HepG2 (cell line): ENCODE results near the gene FAM50A. TPM values are rescaled to one million over a fixed set of nuclear protein-coding genes. Genes with fewer than 3 reads are reported as not detected.
A peak's percentile ranks its signal among the peaks of the same experiment; 100 is the strongest.

ENCODE experiments used
- CENPBD1 ChIP-seq: sonication (generic); formaldehyde crosslinking; IDR thresholded peaks from 2 replicates; pipeline ENCODE4 v1.8.0; 2022; ENCODE audit warnings: missing genetic modification reagents, low read depth, mild to moderate bottlenecking, borderline replicate concordance
- DR1 ChIP-seq: sonication (generic); formaldehyde crosslinking; IDR thresholded peaks from 2 replicates; pipeline ENCODE4 v1.8.0; 2021; ENCODE audit warnings: mild to moderate bottlenecking, missing genetic modification reagents, inconsistent platforms
- KLF12 ChIP-seq: sonication (generic); formaldehyde crosslinking; IDR thresholded peaks from 2 replicates; pipeline ENCODE4 v1.4.0; 2020; ENCODE audit warnings: missing genetic modification reagents, borderline replicate concordance
- MYC ChIP-seq: sonication (generic); formaldehyde crosslinking; IDR thresholded peaks from 2 replicates; pipeline ENCODE4 v1.9.0; 2021; ENCODE audit warnings: missing genetic modification reagents, borderline replicate concordance
- MZF1 ChIP-seq: sonication (generic); formaldehyde crosslinking; IDR thresholded peaks from 2 replicates; pipeline ENCODE4 v1.8.1; 2023; ENCODE audit warnings: mild to moderate bottlenecking, missing genetic modification reagents, borderline replicate concordance
- POLR2A ChIP-seq, 2 experiments: IDR thresholded peaks; 2 replicates each; pipeline ENCODE4 v1.6.1; 2011; ENCODE audit warnings: low read depth in 2 of 2, low read length in 2 of 2, mild to moderate bottlenecking in 1 of 2, moderate library complexity in 1 of 2; ENCODE audit not compliant: insufficient read depth in 1 of 2
- PRDM4 ChIP-seq: sonication (generic); formaldehyde crosslinking; IDR thresholded peaks from 2 replicates; pipeline ENCODE4 v1.9.0; 2021; ENCODE audit warnings: missing genetic modification reagents, borderline replicate concordance
- REL ChIP-seq: sonication (generic); formaldehyde crosslinking; conservative IDR thresholded peaks from 2 replicates; pipeline ENCODE4 v1.8.0; 2022; ENCODE audit warnings: mild to moderate bottlenecking, missing genetic modification reagents, moderate library complexity
- SAP130 ChIP-seq: IDR thresholded peaks from 2 replicates; pipeline ENCODE4 v1.6.1; 2016; ENCODE audit warnings: low read depth
- SOX13 ChIP-seq, 3 experiments: fragments of 450-650 bp in 1 of 3; sonication (generic) in 1 of 3; formaldehyde crosslinking in 1 of 3; IDR thresholded peaks in 2 of 3; conservative IDR thresholded peaks in 1 of 3; 2 replicates each; pipeline versions ENCODE4 v1.5.0 to v1.6.1; 2016 to 2020; ENCODE audit warnings: antibody characterized with exemption in 1 of 3, mild to moderate bottlenecking in 1 of 3, missing compliant biosample characterization in 1 of 3, missing genetic modification reagents in 1 of 3, moderate library complexity in 1 of 3
- SRSF4 ChIP-seq: fragments of 200-400 bp; formaldehyde crosslinking; IDR thresholded peaks from one replicate; pipeline ENCODE4 v1.6.1; 2018; ENCODE audit warnings: mild to moderate bottlenecking, low read depth, low read length, moderate library complexity; ENCODE audit not compliant: poor library complexity, severe bottlenecking
- SRY ChIP-seq: sonication (generic); formaldehyde crosslinking; IDR thresholded peaks from 2 replicates; pipeline ENCODE4 v1.8.0; 2022; ENCODE audit warnings: mild to moderate bottlenecking, missing genetic modification reagents
- TGIF2 ChIP-seq: IDR thresholded peaks from 2 replicates; pipeline ENCODE4 v1.6.1; 2016; ENCODE audit warnings: control low read depth, missing compliant biosample characterization
- ZBTB7B ChIP-seq: sonication (generic); formaldehyde crosslinking; IDR thresholded peaks from 2 replicates; pipeline ENCODE4 v1.4.0; 2020; ENCODE audit warnings: missing genetic modification reagents
- ZFX ChIP-seq: sonication (generic); formaldehyde crosslinking; IDR thresholded peaks from 2 replicates; pipeline ENCODE4 v1.4.0; 2020; ENCODE audit warnings: mild to moderate bottlenecking, low read depth, missing genetic modification reagents, moderate library complexity
- ZNF18 ChIP-seq: sonication (generic); formaldehyde crosslinking; IDR thresholded peaks from 2 replicates; pipeline ENCODE4 v1.8.0; 2022; ENCODE audit warnings: mild to moderate bottlenecking, missing genetic modification reagents; ENCODE audit not compliant: insufficient replicate concordance
- ZNF282 ChIP-seq: fragments of 450-650 bp; IDR thresholded peaks from 2 replicates; pipeline ENCODE4 v1.6.1; 2018; ENCODE audit not compliant: partially characterized antibody
- ZNF564 ChIP-seq: sonication (generic); formaldehyde crosslinking; IDR thresholded peaks from 2 replicates; pipeline ENCODE4 v1.8.1; 2023; ENCODE audit warnings: mild to moderate bottlenecking, missing genetic modification reagents
- ZNF674 ChIP-seq: sonication (generic); formaldehyde crosslinking; IDR thresholded peaks from 2 replicates; pipeline ENCODE4 v1.5.0; 2020; ENCODE audit warnings: low read depth, mild to moderate bottlenecking, missing genetic modification reagents
- ZNF788 ChIP-seq: sonication (generic); formaldehyde crosslinking; IDR thresholded peaks from 2 replicates; pipeline ENCODE4 v1.5.0; 2020; ENCODE audit warnings: mild to moderate bottlenecking, missing genetic modification reagents, borderline replicate concordance
- polyA plus RNA-seq, 8 experiments: library from polyadenylated mRNA; depleted of rRNA in 3 of 8; stranded (reverse) in 7 of 8; unstranded in 1 of 8; fragments of >200 nt; fragmentation: Illumina TruSeq in 4 of 8; extraction: Trizol in 4 of 8; gene quantifications; 2 replicates each; pipeline versions ENCODE4 v1.2.1 to v1.2.3, GENCODE V29; 2011 to 2016; ENCODE audit warnings: low read depth in 4 of 8, missing spikeins in 1 of 8, mixed read lengths in 1 of 8; ENCODE audit not compliant: insufficient read depth in 1 of 8
- total RNA-seq, 5 experiments: library from RNA; depleted of rRNA; stranded (reverse); fragments of >200 nt; fragmentation: Illumina TruSeq; extraction: Trizol; gene quantifications; 2 replicates each; pipeline ENCODE4 v1.2.3, GENCODE V29; 2016; ENCODE audit warnings: low read depth in 1 of 5
- TF ChIP-seq, protein P1 (sequence below): sonication (generic); formaldehyde crosslinking; IDR thresholded peaks from 2 replicates; pipeline ENCODE4 v1.4.0; 2020; ENCODE audit warnings: missing genetic modification reagents
- TF ChIP-seq, protein P2 (sequence below): sonication (generic); formaldehyde crosslinking; IDR thresholded peaks from 2 replicates; pipeline ENCODE4 v1.4.0; 2020; ENCODE audit warnings: missing genetic modification reagents

Gene FAM50A
- total and polyA plus RNA-seq, 2 of the 13 experiments (the other 11 are each of a cell fraction or from before 2014, with no cell fraction given): 30.7 to 40.7 TPM

DNA sequence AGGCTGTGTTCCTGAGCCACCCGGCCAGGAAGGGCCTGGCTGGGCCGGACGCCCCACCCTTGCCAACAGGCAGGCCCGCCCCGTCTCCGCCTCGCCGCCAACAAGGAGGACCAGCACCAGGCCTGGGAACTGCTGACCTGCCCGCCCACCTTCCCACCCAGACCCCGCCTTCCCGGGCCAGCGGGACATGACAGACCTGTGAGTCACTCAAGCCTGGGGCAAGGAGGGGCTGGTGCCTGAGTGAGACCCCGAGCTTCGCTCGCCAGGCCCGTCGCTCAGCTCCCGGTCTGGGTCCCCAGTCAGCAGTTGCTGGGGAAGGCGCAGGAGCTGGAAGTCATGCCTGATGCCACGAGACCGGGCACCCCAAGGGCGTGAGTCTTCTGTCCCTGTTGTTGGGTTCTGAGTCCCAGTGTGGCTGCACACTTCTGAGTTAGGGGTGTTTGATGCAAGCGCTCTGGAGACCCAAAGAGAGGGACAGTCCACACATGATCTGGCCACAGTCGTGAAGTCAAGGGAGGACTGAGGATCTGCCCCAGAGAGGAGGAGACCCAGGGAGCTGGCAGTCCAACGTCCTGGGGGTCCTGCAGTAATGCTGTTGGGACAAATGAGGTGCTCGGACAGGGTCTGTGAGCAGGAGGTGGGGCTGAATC is 34.6 kb upstream of the FAM50A start, which contains the start of gene DNASE1L1 (continued):
- TF ChIP-seq TGIF2 (0 out of 2 replicates have a peak, but pooled peaks have one; percentile 30), SAP130 (CRISPR knock-in tag) (peak; percentile 71), ZNF564 (no peak), ZNF282 (no peak), MZF1 (CRISPR knock-in tag) (no peak), ZFX (CRISPR knock-in tag) (peak; percentile 64; the same call in 1 of the 2 replicates), SRSF4 (no peak), ZNF674 (no peak), ZBTB7B (CRISPR knock-in tag) (0 out of 2 replicates have a peak, but pooled peaks have one; percentile 33), SRY (0 out of 2 replicates have a peak, but pooled peaks have one; percentile 42), CENPBD1 (no peak), ZNF18 (CRISPR knock-in tag) (peak; percentile 32), REL (CRISPR knock-in tag) (no peak), KLF12 (CRISPR knock-in tag) (no peak), POLR2A (IDR thresholded peaks at IDR 0.05; ENCODE audit: insufficient read depth in 1 of 2, low read depth in 2 of 2, low read length in 2 of 2) (peak in 1 of 2 experiments; percentile 58; a peak in 2 of 4 replicates), PRDM4 (CRISPR knock-in tag) (no peak), DR1 (CRISPR knock-in tag) (no peak), SOX13 (IDR thresholded peaks at IDR 0.05) (no peak), SOX13 (CRISPR knock-in tag; conservative IDR thresholded peaks at IDR 0.05 in 1 of 2, IDR thresholded peaks at IDR 0.05 in 1 of 2) (0 out of 4 replicates have a peak, but pooled peaks of 1 of the 2 experiments have one; percentile 11), MYC (CRISPR knock-in tag) (peak; percentile 38; the same call in 1 of the 2 replicates), ZNF788 (CRISPR knock-in tag) (peak; percentile 57; the same call in 1 of the 2 replicates)
- TF ChIP-seq, protein P1, sequence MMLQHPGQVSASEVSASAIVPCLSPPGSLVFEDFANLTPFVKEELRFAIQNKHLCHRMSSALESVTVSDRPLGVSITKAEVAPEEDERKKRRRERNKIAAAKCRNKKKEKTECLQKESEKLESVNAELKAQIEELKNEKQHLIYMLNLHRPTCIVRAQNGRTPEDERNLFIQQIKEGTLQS (CRISPR knock-in tag): 0 out of 2 replicates have a peak, but pooled peaks have one; percentile 23
- TF ChIP-seq, protein P2, sequence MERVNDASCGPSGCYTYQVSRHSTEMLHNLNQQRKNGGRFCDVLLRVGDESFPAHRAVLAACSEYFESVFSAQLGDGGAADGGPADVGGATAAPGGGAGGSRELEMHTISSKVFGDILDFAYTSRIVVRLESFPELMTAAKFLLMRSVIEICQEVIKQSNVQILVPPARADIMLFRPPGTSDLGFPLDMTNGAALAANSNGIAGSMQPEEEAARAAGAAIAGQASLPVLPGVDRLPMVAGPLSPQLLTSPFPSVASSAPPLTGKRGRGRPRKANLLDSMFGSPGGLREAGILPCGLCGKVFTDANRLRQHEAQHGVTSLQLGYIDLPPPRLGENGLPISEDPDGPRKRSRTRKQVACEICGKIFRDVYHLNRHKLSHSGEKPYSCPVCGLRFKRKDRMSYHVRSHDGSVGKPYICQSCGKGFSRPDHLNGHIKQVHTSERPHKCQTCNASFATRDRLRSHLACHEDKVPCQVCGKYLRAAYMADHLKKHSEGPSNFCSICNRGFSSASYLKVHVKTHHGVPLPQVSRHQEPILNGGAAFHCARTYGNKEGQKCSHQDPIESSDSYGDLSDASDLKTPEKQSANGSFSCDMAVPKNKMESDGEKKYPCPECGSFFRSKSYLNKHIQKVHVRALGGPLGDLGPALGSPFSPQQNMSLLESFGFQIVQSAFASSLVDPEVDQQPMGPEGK (CRISPR knock-in tag): peak; percentile 34; the same call in 1 of the 2 replicates
